Natural killer cell (primary cell): ENCODE measurements around the gene MMP17. TPM values are rescaled to one million over a fixed set of nuclear protein-coding genes. Genes with fewer than 3 reads are reported as not detected.

Experiments used
- ATAC-seq, 3 donors: fragments of 150-1000 bp in 2 of 3; fragments of 200-7000 bp in 1 of 3; cut with Tn5 transposase; 1 replicate in 1 of 3; 2 replicates in 2 of 3; pipeline ENCODE4 v1.10.0; 2021; ENCODE audit warnings: mild to moderate bottlenecking in 2 of 3, moderate library complexity in 2 of 3
- DNase-seq, 2 donors: peaks; one replicate each; pipeline versions ENCODE4 v3.0.0 to v3.0.0-alpha.2; 2013 to 2021; ENCODE audit warnings: mixed read lengths in 1 of 2
- H3K27ac ChIP-seq: one replicate; pipeline ENCODE4 v1.5.1; 2013; ENCODE audit warnings: mild to moderate bottlenecking, low read length
- H3K27me3 ChIP-seq: one replicate; pipeline ENCODE4 v1.6.1; 2013; ENCODE audit warnings: low read length; ENCODE audit not compliant: control insufficient read depth, insufficient read depth
- H3K36me3 ChIP-seq: one replicate; pipeline ENCODE4 v1.6.1; 2013; ENCODE audit warnings: low read length; ENCODE audit not compliant: control insufficient read depth, insufficient read depth
- H3K4me1 ChIP-seq: one replicate; pipeline ENCODE4 v1.6.1; 2013; ENCODE audit warnings: low read length; ENCODE audit not compliant: control insufficient read depth, insufficient read depth
- H3K4me3 ChIP-seq: one replicate; pipeline ENCODE4 v1.5.1; 2013; ENCODE audit warnings: low read length
- H3K9me3 ChIP-seq: one replicate; pipeline ENCODE4 v1.6.1; 2013; ENCODE audit warnings: low read length; ENCODE audit not compliant: control insufficient read depth, insufficient read depth
- H3K27ac Mint-ChIP-seq, 2 donors: one replicate each; pipeline ENCODE4 v1.8.0; 2022; ENCODE audit warnings: mild to moderate bottlenecking in 2 of 2, mixed read lengths in 2 of 2, moderate library complexity in 1 of 2
- H3K27me3 Mint-ChIP-seq, 2 donors: one replicate each; pipeline ENCODE4 v1.8.0; 2022; ENCODE audit warnings: low read depth in 2 of 2, mixed read lengths in 2 of 2
- H3K36me3 Mint-ChIP-seq: one replicate; pipeline ENCODE4 v1.8.0; 2022; ENCODE audit warnings: mixed read lengths
- H3K4me1 Mint-ChIP-seq, 2 donors: one replicate each; pipeline ENCODE4 v1.8.0; 2022; ENCODE audit warnings: mixed read lengths in 2 of 2
- H3K4me3 Mint-ChIP-seq: one replicate; pipeline ENCODE4 v1.8.0; 2022; ENCODE audit warnings: mild to moderate bottlenecking, moderate library complexity, mixed read lengths
- H3K9me3 Mint-ChIP-seq, 2 donors: one replicate each; pipeline ENCODE4 v1.8.0; 2022; ENCODE audit warnings: mixed read lengths in 2 of 2
- WGBS: methylation state at CpG from one replicate; pipeline ENCODE4 v1.1.7; 2013; ENCODE audit warnings: missing lambda C conversion rate; ENCODE audit not compliant: insufficient coverage; 5-methylcytosine and 5-hydroxymethylcytosine counted together
- intact Hi-C: fragments of 100-400 bp; cut with micrococcal nuclease; formaldehyde crosslinking; loops from one replicate; pipeline ENCODE4 v1.14.2; 2022
- total RNA-seq, 4 donors: library from RNA; stranded (reverse); fragments of 120-200 nt in 1 of 4; gene quantifications; one replicate each; pipeline versions ENCODE4 v1.2.3 to v1.2.4, GENCODE V29; 2013 to 2022
- TF ChIP-seq, protein P1 (sequence below): fragments of 200-600 bp; IDR thresholded peaks from one replicate; pipeline ENCODE4 v1.8.0; 2022; ENCODE audit warnings: antibody characterized with exemption

MMP17 gene
- total RNA-seq, 3 donors from 2014 or later (not counting 1 experiment from before 2014, with no cell fraction given): 1.6 to 2.0 (median 1.7) TPM

DNA sequence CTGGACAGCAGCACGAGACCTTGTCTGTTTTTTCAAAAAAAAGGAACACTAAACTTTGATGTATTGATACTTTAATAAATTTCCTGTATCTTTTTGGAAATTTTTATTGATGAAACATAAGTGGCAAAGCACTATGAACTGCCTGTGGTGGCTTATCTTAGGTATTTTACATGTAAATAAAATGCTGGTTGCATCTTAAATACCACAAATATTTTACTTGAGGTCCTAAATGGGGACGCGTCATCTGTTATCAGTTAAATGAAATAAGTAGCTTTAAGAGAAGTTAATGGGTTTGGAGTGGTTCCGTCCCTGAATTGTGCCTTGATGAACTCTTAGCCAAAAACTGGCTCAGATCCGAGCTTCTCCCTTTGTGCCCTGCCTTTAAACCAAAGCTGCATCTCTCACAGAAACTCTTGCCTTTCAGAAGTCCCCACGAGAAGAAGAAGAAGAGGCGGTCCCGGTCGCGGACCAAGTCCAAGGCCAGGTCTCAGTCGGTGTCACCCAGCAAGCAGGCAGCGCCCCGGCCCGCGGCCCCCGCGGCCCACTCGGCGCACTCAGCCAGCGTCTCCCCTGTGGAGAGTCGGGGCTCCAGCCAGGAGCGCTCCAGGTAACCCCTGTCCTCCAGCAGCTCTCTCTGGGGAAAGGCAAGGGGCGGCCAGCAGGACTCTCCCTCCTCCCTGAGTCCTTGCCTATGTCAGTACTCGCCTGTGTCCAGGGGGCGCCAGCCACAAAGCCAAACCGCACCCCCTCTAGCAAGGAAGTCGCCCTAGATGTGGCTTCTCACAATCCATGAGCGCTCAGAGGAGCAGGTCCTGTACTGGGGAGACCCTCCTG lies 31.2 kb upstream of the MMP17 start:
- Histone ChIP-seq H3K36me3 (peaks cover 47% of the 10 kb centered on the region), H3K4me3 (no peak overlapping the region), H3K4me1 (peaks cover 11% of the 10 kb centered on the region), H3K27ac (no peak overlapping the region), H3K27me3 (no peaks in the 10 kb centered on the region), H3K9me3 (no peaks in the 10 kb centered on the region)
- no peak for DNase-seq
- no peaks in the 10 kb centered on the region for H3K27me3 Mint-ChIP-seq
- TF ChIP-seq, protein P1, sequence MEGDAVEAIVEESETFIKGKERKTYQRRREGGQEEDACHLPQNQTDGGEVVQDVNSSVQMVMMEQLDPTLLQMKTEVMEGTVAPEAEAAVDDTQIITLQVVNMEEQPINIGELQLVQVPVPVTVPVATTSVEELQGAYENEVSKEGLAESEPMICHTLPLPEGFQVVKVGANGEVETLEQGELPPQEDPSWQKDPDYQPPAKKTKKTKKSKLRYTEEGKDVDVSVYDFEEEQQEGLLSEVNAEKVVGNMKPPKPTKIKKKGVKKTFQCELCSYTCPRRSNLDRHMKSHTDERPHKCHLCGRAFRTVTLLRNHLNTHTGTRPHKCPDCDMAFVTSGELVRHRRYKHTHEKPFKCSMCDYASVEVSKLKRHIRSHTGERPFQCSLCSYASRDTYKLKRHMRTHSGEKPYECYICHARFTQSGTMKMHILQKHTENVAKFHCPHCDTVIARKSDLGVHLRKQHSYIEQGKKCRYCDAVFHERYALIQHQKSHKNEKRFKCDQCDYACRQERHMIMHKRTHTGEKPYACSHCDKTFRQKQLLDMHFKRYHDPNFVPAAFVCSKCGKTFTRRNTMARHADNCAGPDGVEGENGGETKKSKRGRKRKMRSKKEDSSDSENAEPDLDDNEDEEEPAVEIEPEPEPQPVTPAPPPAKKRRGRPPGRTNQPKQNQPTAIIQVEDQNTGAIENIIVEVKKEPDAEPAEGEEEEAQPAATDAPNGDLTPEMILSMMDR: no peak
- ATAC-seq: no peak
- no peak overlapping the region for H3K27ac Mint-ChIP-seq
- H3K4me1 Mint-ChIP-seq: peaks cover 6 to 11% of the 10 kb centered on the region in 2 donors
- intact Hi-C loops: no loop called here
- H3K9me3 Mint-ChIP-seq: no peaks in the 10 kb centered on the region
- H3K36me3 Mint-ChIP-seq: no peaks in the 10 kb centered on the region
- WGBS: 95% methylated on average over 28 of the region's 28 CpGs
- H3K4me3 Mint-ChIP-seq: no peak overlapping the region

DNA sequence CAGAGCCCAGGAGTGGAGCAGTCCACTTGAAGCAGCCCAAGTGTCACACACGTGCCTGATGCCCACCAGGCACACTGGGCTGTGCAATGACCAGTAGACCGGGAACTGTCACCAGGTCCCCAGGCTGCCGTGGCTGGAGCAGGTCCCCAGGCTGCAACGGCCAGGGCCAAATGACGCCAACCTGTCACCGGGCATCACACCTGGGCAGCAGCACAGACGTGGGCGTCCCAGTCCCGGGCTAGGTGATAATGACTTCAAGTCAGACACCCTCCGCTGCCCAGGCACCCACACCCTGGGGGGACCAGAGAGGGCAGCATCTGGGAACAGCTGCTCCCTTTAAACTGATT lies 30.6 kb upstream of the MMP17 start:
- no peak overlapping the region for H3K27ac Mint-ChIP-seq
- no peaks in the 10 kb centered on the region for H3K27me3 Mint-ChIP-seq
- Histone ChIP-seq H3K9me3 (no peaks in the 10 kb centered on the region), H3K4me3 (no peak overlapping the region), H3K27me3 (no peaks in the 10 kb centered on the region), H3K4me1 (peaks cover 11% of the 10 kb centered on the region), H3K27ac (no peak overlapping the region), H3K36me3 (peaks cover 47% of the 10 kb centered on the region)
- peaks cover 6 to 11% of the 10 kb centered on the region in 2 donors for H3K4me1 Mint-ChIP-seq
- TF ChIP-seq, protein P1: no peak
- H3K4me3 Mint-ChIP-seq: no peak overlapping the region
- DNase-seq: no peak
- no peak for ATAC-seq
- H3K36me3 Mint-ChIP-seq: no peaks in the 10 kb centered on the region
- H3K9me3 Mint-ChIP-seq: no peaks in the 10 kb centered on the region
- 97% methylated on average over 10 of the region's 10 CpGs for WGBS
- intact Hi-C loops: no loop called here

DNA sequence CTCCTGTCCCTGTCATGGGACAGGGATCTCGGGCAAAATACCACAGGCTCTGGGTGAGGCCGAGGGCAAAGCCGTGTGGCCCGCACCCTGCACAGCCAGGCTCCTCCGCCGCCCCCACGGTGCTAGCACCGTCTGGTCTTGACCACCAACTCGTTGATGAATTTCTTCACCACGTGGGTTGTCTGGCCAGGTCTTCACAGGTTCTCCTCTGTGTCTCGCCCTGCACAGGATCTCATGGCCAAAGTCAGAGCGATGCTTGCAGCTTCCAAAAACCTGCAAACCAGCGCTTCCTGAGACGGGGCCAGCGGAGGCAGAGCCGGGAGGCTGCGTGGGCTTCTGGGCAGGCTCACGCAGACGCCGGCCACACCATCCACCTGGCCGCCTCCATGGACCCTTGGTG lies 29.0 kb upstream of the MMP17 start:
- H3K9me3 Mint-ChIP-seq: no peaks in the 10 kb centered on the region
- no peak overlapping the region for H3K4me3 Mint-ChIP-seq
- DNase-seq (no peak), ATAC-seq (no peak)
- H3K36me3 ChIP-seq: peaks cover 47% of the 10 kb centered on the region
- intact Hi-C loops: no loop called here
- H3K27ac Mint-ChIP-seq: peak overlapping the region in 1 of 2 donors; percentile 15
- no peaks in the 10 kb centered on the region for H3K36me3 Mint-ChIP-seq
- H3K4me1 Mint-ChIP-seq: peaks cover 6 to 11% of the 10 kb centered on the region in 2 donors
- H3K27me3 Mint-ChIP-seq: no peaks in the 10 kb centered on the region
- no peaks in the 10 kb centered on the region for H3K27me3 ChIP-seq
- H3K4me1 ChIP-seq: peaks cover 11% of the 10 kb centered on the region
- no peak overlapping the region for H3K27ac ChIP-seq
- no peaks in the 10 kb centered on the region for H3K9me3 ChIP-seq
- H3K4me3 ChIP-seq: no peak overlapping the region
- WGBS: 90% methylated on average over 21 of the region's 21 CpGs
- TF ChIP-seq, protein P1: no peak
